Stimulated activated CD8-positive, alpha-beta memory T cell treated with anti-CD3 and anti-CD28 coated beads, Interleukin-7, amount 100 ng/mL, for 4 hours (primary cell): Measurements from ENCODE around the gene ACBD6.

Experiments used
- DNase-seq, 2 donors: peaks; one replicate each; pipeline ENCODE4 v3.0.0-alpha.2; 2020; ENCODE audit warnings: low read depth in 2 of 2

Gene ACBD6

GRCh38 chr1:180257486-180257885 is 244.9 kb downstream of the ACBD6 start:
- no peak for DNase-seq

- no peak for DNase-seq
These were observed 245.4 kb downstream of the ACBD6 start for GRCh38 chr1:180257028-180257386.

- DNase-seq: no peak
These were observed 245.9 kb downstream of the ACBD6 start for GRCh38 chr1:180256341-180257027.

GRCh38 chr1:180255536-180256340 is 246.6 kb downstream of the ACBD6 start:
- DNase-seq: no peak

- DNase-seq: no peak
These were observed 247.5 kb downstream of the ACBD6 start for GRCh38 chr1:180254854-180255253.

- DNase-seq: no peak
These were observed 247.9 kb downstream of the ACBD6 start for GRCh38 chr1:180254496-180254819.

- no peak for DNase-seq
These were observed 248.5 kb downstream of the ACBD6 start for GRCh38 chr1:180253585-180254495.

- peak in 1 of 2 donors; percentile 35 for DNase-seq
These were observed 249.5 kb downstream of the ACBD6 start for GRCh38 chr1:180252638-180253536.

- no peak for DNase-seq
These were observed 250.7 kb downstream of the ACBD6 start for GRCh38 chr1:180251526-180252305.

- DNase-seq: no peak
These were observed 251.4 kb downstream of the ACBD6 start for GRCh38 chr1:180250883-180251509.

- no peak for DNase-seq
These were observed 251.9 kb downstream of the ACBD6 start for GRCh38 chr1:180250499-180250770.

GRCh38 chr1:180249725-180250498 is 252.5 kb downstream of the ACBD6 start:
- DNase-seq: no peak

GRCh38 chr1:180248731-180249681 is 253.4 kb downstream of the ACBD6 start:
- no peak for DNase-seq

- no peak for DNase-seq
These were observed 254.2 kb downstream of the ACBD6 start for GRCh38 chr1:180248176-180248575.

GRCh38 chr1:180247580-180247979 is 254.8 kb downstream of the ACBD6 start:
- DNase-seq: no peak

- DNase-seq: no peak
These were observed 255.3 kb downstream of the ACBD6 start for GRCh38 chr1:180247061-180247460.

- DNase-seq: no peak
These were observed 255.8 kb downstream of the ACBD6 start for GRCh38 chr1:180246579-180246978.

GRCh38 chr1:180244840-180245239 is 257.5 kb downstream of the ACBD6 start:
- no peak for DNase-seq
